SK-N-DZ (cell line): ENCODE data around the gene RPUSD1.

Experiments used
- DNase-seq: peaks from one replicate; pipeline ENCODE4 v3.0.0-alpha.2; 2015; ENCODE audit warnings: low spot score

RPUSD1 gene

DNA sequence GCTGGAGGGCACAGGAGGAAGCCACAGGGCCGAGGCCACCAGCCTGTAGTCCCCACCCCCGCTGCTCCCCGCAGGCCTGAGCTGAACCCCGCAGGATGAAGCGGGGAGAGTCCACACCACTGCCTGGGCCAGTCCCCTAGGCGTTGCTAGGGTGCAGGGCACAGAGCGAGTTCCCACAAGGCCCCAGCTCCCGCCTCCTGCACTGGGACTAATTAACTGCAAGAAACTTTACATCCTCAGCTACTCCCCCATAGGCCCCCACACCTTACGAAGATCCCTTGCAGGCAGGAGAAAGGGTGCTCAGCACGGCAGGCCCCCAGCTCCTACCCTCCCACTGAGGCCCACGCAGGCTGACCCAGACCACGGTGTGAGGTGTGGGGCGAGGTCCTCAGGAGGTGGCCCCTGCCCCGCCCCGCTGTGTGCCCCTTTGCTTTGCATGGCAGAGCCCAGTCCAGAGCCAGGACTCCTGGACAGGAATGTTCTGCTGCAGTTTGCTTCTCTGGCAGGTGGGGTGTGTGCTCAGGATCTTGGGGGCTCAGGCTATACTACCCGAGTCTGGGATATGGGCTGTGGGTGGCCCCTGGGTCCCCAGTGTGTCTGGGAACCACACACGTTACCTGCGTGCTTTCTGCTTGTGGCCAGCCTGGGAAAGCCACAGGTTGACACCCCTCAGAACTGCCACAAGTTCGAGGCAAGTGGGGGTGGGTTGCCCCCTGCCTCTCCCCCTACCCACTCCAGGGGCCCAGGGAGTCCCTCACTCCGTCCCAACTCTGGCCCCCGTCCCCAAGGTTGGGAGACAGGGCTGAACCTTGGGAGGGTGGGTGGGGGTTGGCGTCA lies 11.1 kb upstream of the RPUSD1 start:
- no peak for DNase-seq

DNA sequence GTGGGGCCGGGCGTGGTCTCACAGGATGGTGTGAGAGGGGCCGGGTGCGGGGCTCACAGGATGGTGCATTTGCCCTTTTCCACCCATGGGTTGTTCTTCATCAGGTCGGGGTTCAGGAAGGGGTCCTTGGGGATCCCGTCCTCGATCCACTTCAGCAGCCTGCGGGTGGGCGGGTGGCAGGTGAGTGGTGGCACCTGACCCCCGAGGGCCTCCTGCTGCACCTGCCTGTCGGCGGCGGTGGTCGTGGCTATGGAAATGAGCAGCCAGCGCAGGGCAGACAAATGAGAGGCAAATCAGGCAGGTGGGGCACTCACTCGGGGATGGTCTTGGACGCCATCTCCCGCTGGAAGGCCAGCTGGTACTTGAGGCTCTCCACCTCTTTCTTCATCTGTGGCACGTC lies 10.5 kb upstream of the RPUSD1 start:
- no peak for DNase-seq

DNA sequence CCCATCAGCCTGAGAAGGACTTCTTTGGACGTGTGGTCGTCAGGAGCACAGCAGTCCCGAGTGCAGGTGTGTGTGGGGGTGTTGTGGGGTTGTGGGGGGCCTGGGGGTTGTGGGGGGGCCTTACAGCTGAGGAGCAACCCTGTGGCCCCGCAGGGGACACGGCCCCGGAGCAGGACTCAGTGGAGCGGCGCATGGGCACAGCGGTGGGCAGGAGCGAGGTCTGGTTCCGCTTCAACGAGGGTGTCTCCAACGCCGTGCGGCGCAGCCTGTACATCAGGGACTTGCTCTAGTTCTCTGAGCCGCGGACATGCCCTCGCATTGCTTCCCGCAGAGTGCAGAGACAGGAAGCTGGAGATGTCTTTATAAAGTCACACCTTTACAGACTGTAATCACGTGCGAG lies 9.5 kb upstream of the RPUSD1 start:
- DNase-seq = no peak

DNA sequence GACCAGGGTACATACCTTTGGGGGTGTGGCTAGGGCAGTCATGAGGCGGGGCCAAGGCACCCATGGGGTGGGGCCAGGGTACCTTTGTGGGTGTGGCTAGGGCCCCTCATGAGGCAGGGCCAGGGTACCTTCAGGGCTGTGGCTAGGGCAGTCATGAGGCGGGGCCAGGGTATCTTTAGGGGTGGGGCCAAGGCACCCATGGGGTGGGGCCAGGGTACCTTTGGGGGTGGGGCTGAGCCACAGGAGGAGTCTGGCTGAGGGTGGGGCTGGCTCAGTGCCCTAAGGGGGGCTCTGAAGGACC lies 8.9 kb upstream of the RPUSD1 start:
- no peak for DNase-seq

DNA sequence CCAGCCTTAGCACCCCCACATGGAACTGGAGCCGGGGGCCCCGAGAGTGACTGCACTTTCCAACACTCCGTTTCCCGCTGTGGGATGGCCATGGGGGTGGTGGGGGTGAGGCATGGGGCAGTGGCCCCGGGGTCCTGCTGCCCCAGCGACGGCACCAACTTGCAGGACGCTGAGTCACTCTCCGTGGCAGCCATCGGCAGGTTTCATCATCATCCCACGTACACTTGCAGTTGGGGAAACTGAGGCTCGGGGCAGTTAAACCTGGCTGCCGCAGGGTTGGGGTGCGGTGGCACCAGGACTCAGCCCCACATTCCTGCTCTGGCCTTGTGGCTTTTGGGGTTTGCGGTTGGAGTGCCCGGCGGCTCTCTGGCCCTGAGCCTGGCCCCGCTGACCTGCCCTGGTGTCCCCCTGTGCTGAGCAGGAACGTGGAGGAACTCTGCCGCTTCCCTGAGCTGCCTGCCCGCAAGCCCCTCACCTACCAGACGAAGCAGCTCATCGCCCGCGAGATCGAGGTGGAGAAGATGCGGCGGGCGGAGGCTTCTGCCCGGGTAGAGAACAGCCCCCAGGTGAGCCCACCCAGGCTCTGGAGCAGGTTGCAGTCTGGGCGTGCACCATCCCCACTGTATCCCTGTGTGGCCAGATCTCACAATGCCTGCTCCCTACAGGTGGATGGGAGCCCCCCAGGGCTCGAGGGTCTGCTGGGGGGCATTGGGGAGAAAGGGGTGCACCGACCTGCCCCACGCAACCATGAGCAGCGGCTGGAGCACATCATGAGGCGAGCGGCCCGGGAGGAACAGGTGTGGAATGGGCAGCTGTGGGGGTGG lies 8.3 kb upstream of the RPUSD1 start:
- no peak for DNase-seq

DNA sequence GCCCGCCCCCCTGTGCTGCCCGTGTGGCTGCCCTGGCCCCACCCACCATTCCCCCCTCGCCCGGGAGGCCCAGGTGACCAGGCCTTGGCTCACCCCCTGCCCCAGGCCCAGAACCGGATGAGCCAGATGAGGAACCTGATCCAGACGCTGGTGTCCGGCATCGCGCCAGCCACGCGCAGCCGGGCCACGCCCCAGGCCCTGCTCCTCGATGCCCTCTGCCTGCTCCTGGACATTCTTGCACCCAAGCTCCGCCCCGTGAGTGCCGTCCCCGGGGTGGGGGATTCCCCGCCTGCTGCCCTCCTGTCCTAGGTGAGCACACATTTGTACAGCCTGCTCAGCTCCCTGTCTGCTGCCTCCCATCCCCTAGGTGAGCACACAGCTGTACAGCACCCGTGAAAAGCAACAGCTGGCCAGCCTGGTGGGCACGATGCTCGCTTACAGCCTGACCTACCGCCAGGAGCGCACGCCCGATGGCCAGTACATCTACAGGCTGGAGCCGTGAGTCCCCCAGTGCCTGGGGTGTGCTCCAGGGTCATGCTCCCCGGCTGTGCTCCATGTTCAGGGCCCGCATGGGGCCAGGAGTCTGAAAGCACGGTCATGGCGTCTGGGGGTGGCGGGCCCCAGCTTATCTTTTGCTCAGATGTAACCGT lies 7.5 kb upstream of the RPUSD1 start:
- no peak for DNase-seq

DNA sequence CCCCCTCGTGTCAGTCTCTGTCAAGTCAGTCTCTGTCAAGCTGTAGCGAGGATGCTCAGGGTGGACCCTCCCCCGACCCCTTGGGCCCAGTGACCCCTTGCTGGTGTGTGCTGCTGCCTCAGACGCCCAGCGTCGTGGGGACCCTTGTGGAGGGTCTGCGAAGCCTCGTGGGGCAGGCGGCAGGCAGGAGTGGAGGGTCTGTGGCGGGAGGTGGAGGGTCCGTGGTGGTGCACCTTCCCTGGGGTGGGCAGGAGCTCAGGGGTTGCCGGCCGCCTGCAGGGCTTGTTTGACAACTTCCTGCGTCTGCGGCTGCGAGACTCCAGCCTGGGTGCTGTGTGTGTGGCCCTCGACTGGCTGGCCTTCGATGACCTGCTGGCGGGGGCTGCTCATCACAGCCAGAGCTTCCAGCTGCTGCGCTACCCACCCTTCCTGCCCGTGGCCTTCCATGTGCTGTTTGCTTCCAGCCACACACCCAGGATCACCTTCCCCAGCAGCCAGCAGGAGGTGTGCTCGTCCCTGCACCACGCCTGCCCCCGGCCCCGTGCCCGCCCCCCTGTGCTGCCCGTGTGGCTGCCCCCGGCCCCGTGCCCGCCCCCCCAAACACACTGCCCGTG lies 6.8 kb upstream of the RPUSD1 start:
- DNase-seq = no peak

DNA sequence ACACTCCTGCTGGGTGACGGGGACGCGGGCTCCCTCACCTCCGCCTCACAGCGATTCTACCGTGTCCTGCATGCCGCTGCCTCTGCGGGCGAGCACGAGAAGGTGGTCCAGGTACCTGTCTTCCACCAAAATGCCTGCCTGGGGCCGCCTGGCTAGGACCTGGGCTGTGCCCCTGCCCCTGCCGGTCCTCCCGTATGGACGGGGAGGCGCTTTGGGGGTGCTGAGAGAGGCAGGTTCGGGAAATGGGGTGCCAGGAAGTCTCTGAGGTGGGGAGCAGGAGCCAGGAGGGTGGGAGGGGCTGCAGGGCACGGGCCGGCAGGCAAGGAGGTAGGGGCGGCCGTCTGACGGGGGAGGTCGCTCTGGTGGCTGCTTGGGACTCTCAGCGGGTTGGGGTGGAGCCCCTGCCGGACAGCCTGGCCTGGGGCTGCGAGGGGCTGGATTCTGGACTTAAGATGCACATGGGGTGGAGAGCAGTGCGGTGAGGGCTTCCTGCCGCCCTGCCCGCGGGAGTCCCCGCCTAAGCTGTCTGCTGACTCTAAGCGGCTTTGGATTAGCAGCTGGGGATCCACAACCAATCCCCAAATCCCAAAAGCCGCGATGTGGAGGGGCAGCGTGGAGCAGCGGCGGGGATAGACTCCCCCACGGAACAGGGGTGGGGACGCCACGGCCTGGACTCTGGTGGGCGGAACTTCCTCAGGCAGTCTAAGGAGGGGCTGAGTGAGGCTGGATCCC lies 6.1 kb upstream of the RPUSD1 start:
- no peak for DNase-seq

DNA sequence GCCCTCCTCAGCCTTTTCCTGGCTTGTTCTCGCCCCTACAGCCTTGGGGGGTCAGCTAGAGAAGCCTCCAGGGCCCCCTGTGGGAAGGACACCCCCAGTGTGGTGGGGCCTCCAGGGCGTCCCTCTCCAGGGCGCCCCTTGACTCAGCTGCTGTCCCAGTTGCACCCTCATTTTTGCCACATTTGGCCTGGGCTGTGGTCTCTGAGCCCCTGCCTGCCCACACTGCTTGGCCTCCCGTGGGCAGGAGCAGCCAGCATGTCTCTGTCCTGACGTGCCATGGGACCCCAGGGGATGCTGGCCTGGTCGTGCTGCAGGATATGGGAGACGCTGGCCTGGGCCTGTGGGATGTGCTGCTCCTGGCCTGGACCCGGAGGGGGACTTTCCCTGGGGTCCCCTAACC lies 5.2 kb upstream of the RPUSD1 start:
- DNase-seq = no peak

DNA sequence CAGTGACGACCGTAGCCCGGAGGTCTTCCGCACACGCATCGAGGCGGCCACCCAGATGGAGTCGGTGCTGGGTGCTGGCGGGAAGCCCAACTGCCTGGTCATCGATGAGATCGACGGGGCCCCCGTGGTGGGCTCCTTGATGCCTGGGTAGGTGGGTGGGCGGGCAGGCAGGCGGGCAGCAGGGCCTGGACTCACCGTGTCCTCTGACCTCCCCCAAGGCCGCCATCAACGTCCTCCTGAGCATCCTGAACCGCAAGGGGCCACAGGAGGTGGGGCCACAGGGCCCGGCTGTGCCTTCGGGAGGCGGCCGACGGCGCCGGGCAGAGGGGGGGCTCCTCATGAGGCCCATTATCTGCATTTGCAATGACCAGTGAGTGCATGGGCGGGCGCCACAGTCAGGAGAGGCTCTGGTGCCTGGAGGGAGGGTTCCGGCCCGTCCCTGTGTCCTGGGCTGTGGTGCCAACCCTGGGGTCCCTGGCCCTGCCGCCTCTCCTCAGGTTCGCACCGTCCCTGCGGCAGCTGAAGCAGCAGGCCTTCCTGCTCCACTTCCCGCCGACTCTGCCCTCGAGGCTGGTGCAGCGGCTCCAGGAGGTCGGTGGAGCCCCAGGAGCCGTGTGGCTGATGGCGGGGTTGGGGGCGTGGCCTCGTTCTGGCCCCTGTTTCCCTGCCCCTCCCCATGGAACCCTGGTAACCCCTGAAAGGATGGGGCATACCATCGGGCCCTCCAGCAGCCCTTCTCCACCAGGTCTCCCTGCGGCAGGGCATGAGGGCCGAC lies 4.2 kb upstream of the RPUSD1 start:
- no peak for DNase-seq

DNA sequence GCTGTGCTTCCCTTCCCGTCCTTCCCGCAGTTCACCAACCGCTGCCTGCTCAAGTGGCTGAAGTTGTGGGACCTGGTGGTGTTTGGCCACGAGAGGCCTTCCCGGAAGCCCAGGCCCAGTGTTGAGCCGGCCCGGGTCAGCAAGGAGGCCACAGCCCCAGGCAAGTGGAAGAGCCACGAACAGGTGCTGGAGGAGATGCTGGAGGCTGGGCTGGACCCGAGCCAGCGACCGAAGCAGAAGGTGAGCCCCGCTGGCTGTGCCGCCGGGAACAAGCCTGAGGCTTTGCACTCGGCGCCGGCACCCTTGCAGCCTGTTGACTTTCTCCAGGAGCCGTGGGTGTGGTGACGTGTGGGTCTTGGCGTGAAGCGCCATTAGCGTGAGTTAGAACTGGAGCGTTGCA lies 3.0 kb upstream of the RPUSD1 start:
- DNase-seq = no peak

DNA sequence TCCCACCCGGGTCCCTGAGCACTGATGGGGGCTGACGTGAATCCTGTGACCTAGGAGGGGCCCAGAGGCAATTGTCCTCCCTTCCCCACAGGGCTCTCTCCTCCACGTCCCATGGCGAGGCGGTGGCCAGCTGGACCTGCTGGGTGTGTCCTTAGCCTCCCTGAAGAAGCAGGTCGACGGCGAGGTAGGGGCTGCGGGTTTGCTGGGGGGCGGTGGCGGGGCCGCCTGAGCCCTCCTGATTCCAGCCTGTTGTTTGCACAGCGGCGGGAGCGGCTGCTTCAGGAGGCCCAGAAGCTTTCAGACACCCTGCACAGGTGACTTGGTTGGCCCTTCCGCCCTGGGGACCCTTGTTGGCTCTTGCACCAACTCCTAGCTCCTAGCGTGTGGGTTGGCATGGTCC lies 1.9 kb upstream of the RPUSD1 start:
- no peak for DNase-seq

DNA sequence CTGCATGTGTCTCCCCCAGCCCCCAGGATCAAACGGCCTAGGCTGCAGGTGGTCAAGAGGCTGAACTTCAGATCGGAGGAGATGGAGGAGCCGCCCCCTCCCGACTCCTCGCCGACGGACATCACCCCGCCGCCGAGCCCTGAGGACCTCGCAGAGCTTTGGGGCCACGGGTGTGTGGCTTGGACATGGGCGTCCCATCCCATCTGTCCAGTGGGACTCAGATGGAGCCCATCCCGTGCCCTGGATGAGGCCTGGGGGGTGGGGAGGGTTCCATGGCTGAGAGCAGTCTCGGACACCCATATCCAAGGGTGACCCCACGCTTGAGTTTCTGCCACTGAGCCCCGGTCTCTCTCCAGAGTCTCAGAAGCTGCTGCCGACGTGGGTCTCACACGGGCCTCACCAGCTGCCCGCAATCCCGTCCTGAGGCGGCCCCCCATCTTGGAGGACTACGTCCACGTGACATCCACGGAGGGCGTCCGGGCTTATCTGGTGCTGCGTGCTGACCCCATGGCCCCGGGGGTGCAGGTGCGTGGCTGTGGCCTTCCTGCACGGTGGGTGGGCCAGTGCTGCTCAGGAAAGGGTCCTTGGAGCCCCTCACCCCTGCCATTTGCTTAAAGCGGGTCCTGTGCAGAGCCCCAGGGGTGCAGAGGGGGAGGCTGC lies 1.1 kb upstream of the RPUSD1 start:
- DNase-seq = no peak

DNA sequence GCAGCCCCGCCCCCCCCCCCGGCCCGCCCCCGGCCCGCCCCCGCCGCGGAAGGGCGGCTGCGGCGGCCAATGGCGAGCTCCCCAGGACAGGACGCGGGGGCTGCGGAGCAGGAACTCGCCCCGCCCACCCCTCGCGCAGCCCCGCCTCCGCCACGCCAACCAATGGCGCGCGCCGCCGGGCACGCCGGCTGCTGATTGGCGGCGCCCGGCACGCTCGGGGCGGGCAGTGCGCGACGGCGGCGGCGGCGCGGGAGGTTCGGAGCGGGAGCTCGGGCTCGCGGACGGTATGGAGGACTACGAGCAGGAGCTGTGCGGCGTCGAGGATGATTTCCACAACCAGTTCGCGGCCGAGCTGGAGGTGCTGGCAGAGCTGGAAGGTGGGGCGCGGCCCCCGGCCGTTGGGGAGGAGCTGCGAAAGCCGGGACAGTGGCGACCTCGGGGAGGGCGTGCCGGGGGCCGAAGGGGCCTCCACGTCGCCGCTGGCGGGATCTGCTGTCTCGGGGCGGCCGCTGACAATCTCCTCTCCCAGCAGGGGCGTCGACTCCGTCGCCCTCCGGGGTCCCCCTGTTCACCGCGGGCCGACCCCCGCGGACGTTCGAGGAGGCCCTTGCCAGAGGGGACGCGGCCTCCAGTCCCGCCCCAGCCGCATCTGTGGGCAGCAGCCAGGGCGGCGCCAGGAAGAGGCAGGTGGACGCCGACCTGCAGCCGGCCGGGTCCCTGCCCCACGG lies 382 bp upstream of the RPUSD1 start, which contains the start of gene CHTF18:
TSS of gene CHTF18 (plus strand) at position 222 of the 728 bp plus-strand sequence. CDS start at position 287, 65 bp downstream.
- DNase-seq = peak; percentile 86

DNA sequence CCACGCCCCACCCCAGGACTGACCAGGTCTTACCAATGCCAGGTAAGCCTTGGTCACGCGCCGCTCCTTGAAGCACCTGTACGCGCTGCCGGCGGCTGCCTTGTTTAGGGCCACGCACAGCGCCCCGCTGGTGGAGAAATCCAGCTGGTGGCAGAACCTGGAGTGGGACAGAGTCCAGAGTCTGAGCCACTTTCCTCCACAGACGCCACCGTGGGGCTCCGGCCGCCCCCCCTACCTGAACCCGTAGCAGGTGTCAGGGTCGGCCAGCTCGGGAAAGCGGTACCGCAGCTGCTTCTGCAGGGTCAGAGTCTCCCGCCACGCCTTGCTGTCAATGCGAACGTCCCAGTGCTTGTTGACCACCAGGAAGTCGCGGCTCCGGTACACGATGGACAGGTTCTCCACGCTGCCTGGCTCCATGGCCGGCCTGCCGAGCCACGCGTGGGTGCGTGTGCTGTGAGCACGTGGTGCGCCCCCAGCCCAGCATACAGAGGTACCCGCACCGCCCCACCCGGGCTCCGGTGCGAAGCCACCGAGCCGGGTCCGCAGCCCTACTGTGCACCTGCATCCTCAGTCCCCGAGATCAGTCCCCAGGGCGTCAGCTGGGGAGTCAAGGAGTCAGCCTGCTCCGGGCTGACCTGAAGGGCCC lies 737 bp downstream of the RPUSD1 start:
- no peak for DNase-seq

DNA sequence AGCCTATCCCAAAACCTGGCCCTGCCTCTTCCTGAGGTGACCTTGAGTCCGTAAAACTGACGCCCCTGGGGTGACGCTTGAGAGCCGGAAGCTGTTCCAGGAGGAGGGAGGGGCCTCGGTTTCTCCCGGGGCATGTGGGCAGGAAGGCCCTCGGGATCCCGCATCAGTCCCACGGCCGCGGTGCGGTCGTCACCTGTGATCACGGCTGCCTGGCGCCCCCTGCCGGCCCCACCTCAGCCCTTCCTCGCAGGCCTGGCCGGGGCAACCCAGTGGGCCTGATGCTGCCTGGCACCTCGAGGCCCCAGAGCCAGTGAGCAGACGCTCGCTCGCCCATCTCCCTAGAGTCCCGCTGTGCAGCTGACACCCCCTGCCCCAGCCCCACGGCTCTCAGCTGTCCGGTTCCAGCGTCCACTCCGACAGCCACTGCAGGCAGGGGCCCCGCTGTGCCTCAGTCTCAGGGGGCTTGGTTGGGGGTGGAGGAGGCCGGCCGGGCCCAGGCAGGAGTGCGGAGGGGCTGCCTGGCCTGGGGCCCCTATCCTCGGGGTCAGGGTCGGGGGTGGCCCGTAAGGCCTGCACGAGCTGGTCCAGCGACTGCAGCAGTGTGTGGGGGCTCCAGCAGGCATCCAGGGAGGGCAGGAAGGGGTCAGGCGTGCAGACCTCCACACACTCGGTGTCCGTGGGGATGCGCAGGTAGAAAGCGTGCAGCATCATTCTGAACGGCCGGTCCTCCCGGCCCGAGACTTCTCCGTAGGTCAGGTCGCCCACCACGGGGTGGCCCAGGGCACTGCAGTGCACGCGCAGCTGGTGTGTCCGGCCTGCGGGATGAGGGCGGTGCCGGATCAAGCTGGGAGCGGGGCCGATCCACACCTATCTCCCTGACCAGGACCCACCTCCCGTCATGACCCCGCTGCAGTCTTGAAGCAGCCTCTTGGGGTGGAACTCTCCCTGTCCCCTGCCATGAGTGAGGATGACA lies 2.3 kb downstream of the RPUSD1 start:
- DNase-seq = peak; percentile 65

DNA sequence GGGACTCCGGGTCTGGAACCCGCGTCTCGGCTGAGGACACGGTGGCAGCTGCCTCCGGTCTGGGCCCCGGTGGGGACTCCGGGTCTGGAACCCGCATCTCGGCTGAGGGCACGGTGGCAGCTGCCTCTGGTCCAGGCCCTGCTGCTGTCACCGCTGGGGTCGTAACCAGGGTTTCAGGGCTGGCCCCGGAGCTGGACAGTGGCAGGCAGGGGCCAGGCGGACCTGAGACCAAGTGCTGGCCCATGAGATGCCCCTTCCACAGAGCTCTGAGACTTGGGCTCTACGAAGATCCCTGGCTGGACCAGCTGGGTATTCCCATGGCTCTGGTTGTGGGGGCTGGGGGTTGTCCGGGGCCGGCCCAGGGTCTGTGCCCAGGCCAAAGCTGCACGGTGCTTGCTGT lies 3.8 kb downstream of the RPUSD1 start:
- DNase-seq = no peak
